Keratinocyte (primary cell): ENCODE data around the gene RFC1. TPM values are rescaled to one million over a fixed set of nuclear protein-coding genes. Genes with fewer than 3 reads are reported as not detected.
"Not testable (repeated sequence)": the region's sequence is repeated elsewhere in the genome, so short reads cannot be mapped to it uniquely, and the experiment has no call there.

Experiments
- DNase-seq: peaks from one replicate; pipeline ENCODE4 v3.0.0-alpha.2; 2011; ENCODE audit warnings: low read depth, missing footprints, low spot score
- FAIRE-seq: peaks from 2 replicates; lab custom pipeline; 2011; peaks lifted over from hg19 to GRCh38; lab: Jason Lieb, UNC
- H2AFZ ChIP-seq: 2 replicates; pipeline ENCODE4 v1.6.0; 2012; ENCODE audit warnings: low read length, control low read depth, inconsistent platforms; ENCODE audit not compliant: control insufficient read depth
- H3K27ac ChIP-seq: 2 replicates; pipeline ENCODE4 v1.5.1; 2011; ENCODE audit warnings: low read length; ENCODE audit not compliant: control insufficient read depth, insufficient read depth
- H3K27me3 ChIP-seq: 3 replicates; pipeline ENCODE4 v1.6.0; 2011; ENCODE audit warnings: low read length; ENCODE audit not compliant: control insufficient read depth, insufficient read depth; ENCODE audit errors: extremely low read depth
- H3K36me3 ChIP-seq, 2 experiments: 2 replicates in 1 of 2; 3 replicates in 1 of 2; pipeline ENCODE4 v1.5.1; 2011; ENCODE audit warnings: low read length in 2 of 2, mild to moderate bottlenecking in 1 of 2; ENCODE audit not compliant: control insufficient read depth in 2 of 2, insufficient read depth in 2 of 2; ENCODE audit errors: extremely low read depth in 1 of 2
- H3K4me1 ChIP-seq: 3 replicates; pipeline ENCODE4 v1.5.1; 2011; ENCODE audit warnings: low read length; ENCODE audit not compliant: control insufficient read depth, insufficient read depth; ENCODE audit errors: extremely low read depth
- H3K4me2 ChIP-seq: 3 replicates; pipeline ENCODE4 v1.6.0; 2011; ENCODE audit warnings: low read depth, low read length; ENCODE audit not compliant: control insufficient read depth, insufficient read depth; ENCODE audit errors: extremely low read depth
- H3K4me3 ChIP-seq, 3 experiments: fragments of 200-600 bp in 1 of 3; sonication (generic) in 1 of 3; 2 replicates in 2 of 3; 3 replicates in 1 of 3; pipeline ENCODE4 v1.5.1; 2011 to 2016; ENCODE audit warnings: low read length in 3 of 3, mild to moderate bottlenecking in 3 of 3, control low read depth in 2 of 3, inconsistent platforms in 1 of 3, low read depth in 1 of 3, mixed read lengths in 1 of 3, mixed run types in 1 of 3, moderate library complexity in 1 of 3; ENCODE audit not compliant: control insufficient read depth in 2 of 3, insufficient read depth in 2 of 3; ENCODE audit errors: extremely low read depth in 1 of 3
- H3K79me2 ChIP-seq: 2 replicates; pipeline ENCODE4 v1.6.0; 2012; ENCODE audit warnings: low read length; ENCODE audit not compliant: control insufficient read depth, insufficient read depth
- H3K9ac ChIP-seq: 3 replicates; pipeline ENCODE4 v1.6.0; 2011; ENCODE audit warnings: low read length; ENCODE audit not compliant: control insufficient read depth, insufficient read depth; ENCODE audit errors: extremely low read depth
- H3K9me1 ChIP-seq: 3 replicates; pipeline ENCODE4 v1.6.0; 2011; ENCODE audit warnings: low read length; ENCODE audit not compliant: control insufficient read depth, insufficient read depth; ENCODE audit errors: extremely low read depth
- H3K9me3 ChIP-seq: 2 replicates; pipeline ENCODE4 v1.5.1; 2012; ENCODE audit warnings: low read depth, low read length; ENCODE audit not compliant: control insufficient read depth
- H4K20me1 ChIP-seq: 3 replicates; pipeline ENCODE4 v1.6.0; 2011; ENCODE audit warnings: low read length; ENCODE audit not compliant: control insufficient read depth, insufficient read depth; ENCODE audit errors: extremely low read depth
- EZH2 ChIP-seq: IDR thresholded peaks from one replicate; pipeline ENCODE4 v1.6.1; 2012; ENCODE audit warnings: inconsistent platforms, mild to moderate bottlenecking, low read length, moderate library complexity
- dilution Hi-C: fragments of 300-500 bp; cut with MboI; formaldehyde crosslinking; loops from one replicate; pipeline ENCODE4 v1.7.0; 2020; ENCODE audit warnings: low sequenced_read_pairs; ENCODE audit not compliant: extremely low pct_ligation_motif_present
- polyA plus RNA-seq, 5 experiments: library from polyadenylated mRNA; depleted of rRNA in 3 of 5; stranded (reverse) in 3 of 5; stranded (forward) in 1 of 5; unstranded in 1 of 5; fragments of >200 nt; gene quantifications; 1 replicate in 1 of 5; 2 replicates in 3 of 5; 3 replicates in 1 of 5; pipeline versions ENCODE4 v1.2.1 to v1.2.3, GENCODE V29; 2011 to 2012; ENCODE audit warnings: missing spikeins in 2 of 5, low read depth in 1 of 5, low replicate concordance in 1 of 5
- TF ChIP-seq, protein P1 (sequence below), 3 experiments: IDR thresholded peaks in 1 of 3; conservative IDR thresholded peaks in 1 of 3; optimal IDR thresholded peaks in 1 of 3; 2 replicates in 2 of 3; 3 replicates in 1 of 3; pipeline versions ENCODE3 to v1.5.1; 2011; ENCODE audit warnings: low read length in 3 of 3, mild to moderate bottlenecking in 3 of 3, moderate library complexity in 2 of 3, control low read depth in 1 of 3, inconsistent platforms in 1 of 3; ENCODE audit not compliant: insufficient read depth in 2 of 3; ENCODE audit errors: extremely low read depth in 1 of 3

RFC1 gene
- polyA plus RNA-seq, 1 donor (not counting 4 experiments of a cell fraction or from before 2014, with no cell fraction given) = 17.4 TPM

DNA sequence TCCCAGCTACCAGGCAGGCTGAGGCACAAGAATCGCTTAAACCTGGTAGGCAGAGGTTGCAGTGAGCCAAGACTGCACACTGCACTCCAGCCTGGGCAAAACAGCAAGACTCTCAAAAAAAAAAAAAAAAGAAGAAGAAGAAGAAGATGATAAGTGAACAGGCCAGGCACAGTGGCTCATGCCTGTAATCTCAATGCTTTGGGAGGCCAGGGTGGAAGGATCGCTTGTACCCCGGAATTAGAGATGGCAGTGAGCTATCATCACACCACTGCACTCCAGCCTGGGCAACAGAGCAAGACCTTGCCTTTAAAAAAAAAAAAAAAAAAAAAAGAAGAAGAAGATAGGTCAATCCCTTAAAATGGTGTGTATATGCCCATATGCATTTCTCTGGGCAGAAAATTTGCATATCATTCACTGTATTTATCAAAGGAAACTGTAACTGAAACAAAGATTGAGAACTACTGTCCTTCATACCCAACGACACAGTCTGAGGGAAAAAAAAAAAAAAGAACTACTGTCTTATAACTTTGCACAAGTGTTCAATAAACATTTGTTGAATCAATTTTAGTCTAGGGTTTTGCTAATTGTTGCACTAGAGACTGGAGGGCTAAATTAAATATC, 2.3 kb downstream of the RFC1 start:
- H3K9me3 ChIP-seq = no peaks in the 10 kb centered on the region
- TF ChIP-seq, protein P1, sequence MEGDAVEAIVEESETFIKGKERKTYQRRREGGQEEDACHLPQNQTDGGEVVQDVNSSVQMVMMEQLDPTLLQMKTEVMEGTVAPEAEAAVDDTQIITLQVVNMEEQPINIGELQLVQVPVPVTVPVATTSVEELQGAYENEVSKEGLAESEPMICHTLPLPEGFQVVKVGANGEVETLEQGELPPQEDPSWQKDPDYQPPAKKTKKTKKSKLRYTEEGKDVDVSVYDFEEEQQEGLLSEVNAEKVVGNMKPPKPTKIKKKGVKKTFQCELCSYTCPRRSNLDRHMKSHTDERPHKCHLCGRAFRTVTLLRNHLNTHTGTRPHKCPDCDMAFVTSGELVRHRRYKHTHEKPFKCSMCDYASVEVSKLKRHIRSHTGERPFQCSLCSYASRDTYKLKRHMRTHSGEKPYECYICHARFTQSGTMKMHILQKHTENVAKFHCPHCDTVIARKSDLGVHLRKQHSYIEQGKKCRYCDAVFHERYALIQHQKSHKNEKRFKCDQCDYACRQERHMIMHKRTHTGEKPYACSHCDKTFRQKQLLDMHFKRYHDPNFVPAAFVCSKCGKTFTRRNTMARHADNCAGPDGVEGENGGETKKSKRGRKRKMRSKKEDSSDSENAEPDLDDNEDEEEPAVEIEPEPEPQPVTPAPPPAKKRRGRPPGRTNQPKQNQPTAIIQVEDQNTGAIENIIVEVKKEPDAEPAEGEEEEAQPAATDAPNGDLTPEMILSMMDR (optimal IDR thresholded peaks at IDR 0.05 in 1 of 3, IDR thresholded peaks at IDR 0.05 in 1 of 3, conservative IDR thresholded peaks at IDR 0.05 in 1 of 3; ENCODE audit: extremely low read depth in 1 of 3, insufficient read depth in 2 of 3, low read length in 3 of 3) = no peak
- TF ChIP-seq EZH2 = no peak
- H3K36me3 ChIP-seq = no peaks in the 10 kb centered on the region
- no peaks in the 10 kb centered on the region for H3K9me1 ChIP-seq
- peak overlapping the region; percentile 84 for H3K4me2 ChIP-seq
- H3K4me3 ChIP-seq = no peak overlapping the region
- dilution Hi-C loops = no loop called here
- peaks cover 8% of the 10 kb centered on the region for H3K4me1 ChIP-seq
- no peak overlapping the region for H3K9ac ChIP-seq
- no peak for DNase-seq
- H3K27me3 ChIP-seq = no peaks in the 10 kb centered on the region
- H3K79me2 ChIP-seq = peaks cover 67% of the 10 kb centered on the region
- H4K20me1 ChIP-seq = no peaks in the 10 kb centered on the region
- no peak overlapping the region for H2AFZ ChIP-seq
- H3K27ac ChIP-seq = no peak overlapping the region
- no peak for FAIRE-seq

DNA sequence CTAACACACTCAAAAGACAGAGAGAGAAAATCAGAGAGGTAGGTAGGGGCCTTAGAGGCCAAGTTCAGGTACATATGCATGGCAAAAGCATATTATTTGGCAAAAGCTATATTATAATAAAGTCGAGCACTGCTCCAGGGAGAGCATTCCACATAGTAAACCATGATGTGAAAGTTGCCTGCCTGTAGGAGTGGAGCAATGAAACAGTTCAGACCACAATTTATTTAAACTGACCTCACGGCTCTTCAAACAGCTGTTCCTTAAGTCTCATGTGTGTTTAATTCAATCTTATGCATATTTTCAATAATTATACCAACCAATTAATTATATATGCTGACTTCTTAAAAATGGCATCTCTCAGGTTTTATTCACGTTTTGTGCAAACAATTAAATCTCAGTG, 3.3 kb downstream of the RFC1 start:
- H4K20me1 ChIP-seq = no peaks in the 10 kb centered on the region
- H3K9ac ChIP-seq = no peak overlapping the region
- H3K27me3 ChIP-seq = no peaks in the 10 kb centered on the region
- H3K36me3 ChIP-seq = no peaks in the 10 kb centered on the region
- TF ChIP-seq EZH2 = no peak
- TF ChIP-seq, protein P1 (optimal IDR thresholded peaks at IDR 0.05 in 1 of 3, IDR thresholded peaks at IDR 0.05 in 1 of 3, conservative IDR thresholded peaks at IDR 0.05 in 1 of 3; ENCODE audit: extremely low read depth in 1 of 3, insufficient read depth in 2 of 3, low read length in 3 of 3) = no peak
- peak overlapping the region; percentile 6 for H3K4me2 ChIP-seq
- no peak overlapping the region for H2AFZ ChIP-seq
- H3K9me1 ChIP-seq = no peaks in the 10 kb centered on the region
- FAIRE-seq = no peak
- dilution Hi-C loops = no loop called here
- no peak overlapping the region for H3K27ac ChIP-seq
- H3K9me3 ChIP-seq = no peaks in the 10 kb centered on the region
- H3K4me1 ChIP-seq = peaks cover 8% of the 10 kb centered on the region
- no peak overlapping the region for H3K4me3 ChIP-seq
- DNase-seq = no peak
- H3K79me2 ChIP-seq = peaks cover 77% of the 10 kb centered on the region

DNA sequence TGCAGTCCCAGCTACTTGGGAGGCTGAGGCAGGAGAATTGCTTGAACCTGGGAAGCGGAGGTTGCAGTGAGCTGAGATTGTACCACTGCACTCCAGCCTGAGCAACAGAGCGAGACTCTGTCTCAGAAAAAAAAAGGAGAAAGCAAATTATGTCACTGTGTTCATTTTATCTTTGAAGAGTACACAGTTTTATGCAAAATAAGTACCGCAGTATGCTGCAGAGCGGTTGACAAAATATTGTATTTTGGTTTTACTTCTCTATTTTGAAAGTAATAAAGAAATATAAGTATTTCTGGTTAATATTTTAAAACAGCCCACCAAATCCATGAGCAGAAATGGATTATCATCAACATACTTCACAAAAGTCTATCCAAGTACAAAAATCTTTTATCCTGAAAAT, 5.6 kb downstream of the RFC1 start:
- H3K27me3 ChIP-seq, FAIRE-seq, DNase-seq, H2AFZ ChIP-seq, H3K4me3 ChIP-seq, H3K36me3 ChIP-seq, H3K9me1 ChIP-seq, H3K9me3 ChIP-seq, H3K9ac ChIP-seq, H3K27ac ChIP-seq, H3K4me2 ChIP-seq, dilution Hi-C loops, H4K20me1 ChIP-seq: not testable (repeated sequence)
- Histone ChIP-seq H3K4me1 (peaks cover 13% of the 10 kb centered on the region), H3K79me2 (peaks cover 90% of the 10 kb centered on the region)
